ENCODE data around the gene WDR90. TPM values are rescaled to one million over a fixed set of nuclear protein-coding genes. Genes with fewer than 3 reads are reported as not detected.

The WDR90 gene
- total and polyA plus RNA-seq, 2 of the 13 experiments (the other 11 are each of a cell fraction or from before 2014, with no cell fraction given), result 14.9 to 28.9 TPM

GRCh38 chr16:667780-668518 is 18.8 kb downstream of the WDR90 start, which contains the start of gene RHOT2 (continued):
- TF ChIP-seq ZNF205 (CRISPR knock-in tag; IDR thresholded peaks at IDR 0.05) (no peak), RERE (CRISPR knock-in tag; IDR thresholded peaks at IDR 0.05; ENCODE audit: low read depth) (peak; percentile 49; the same call in 1 of the 2 replicates), SYNCRIP (IDR thresholded peaks at IDR 0.05; ENCODE audit: insufficient read depth, low read depth, low read length) (no peak), HNRNPUL1 (IDR thresholded peaks at IDR 0.05; ENCODE audit: low read depth, low read length) (no peak), FOXA1 (IDR thresholded peaks at IDR 0.05) (no peak), FOXA1 (CRISPR knock-in tag; IDR thresholded peaks at IDR 0.05) (no peak), ZNF619 (CRISPR knock-in tag; IDR thresholded peaks at IDR 0.05) (peak; percentile 82; the same call in 1 of the 2 replicates), AFF4 (CRISPR knock-in tag; IDR thresholded peaks at IDR 0.05) (no peak; the same call in 1 of the 2 replicates), KMT2A (CRISPR knock-in tag; IDR thresholded peaks at IDR 0.05) (peak; percentile 53; the same call in 1 of the 2 replicates), ZNF446 (CRISPR knock-in tag; IDR thresholded peaks at IDR 0.05) (no peak), RELA (CRISPR knock-in tag; IDR thresholded peaks at IDR 0.05) (peak; percentile 94), E2F2 (CRISPR knock-in tag; IDR thresholded peaks at IDR 0.05; ENCODE audit: borderline replicate concordance) (no peak), KAT2B (IDR thresholded peaks at IDR 0.05; ENCODE audit: borderline replicate concordance, low read depth, low read length) (no peak), PHF20 (CRISPR knock-in tag; IDR thresholded peaks at IDR 0.05) (peak; percentile 92), ATF3 (CRISPR knock-in tag; IDR thresholded peaks at IDR 0.05) (peak; percentile 9; the same call in 1 of the 2 replicates), GATAD1 (CRISPR knock-in tag; IDR thresholded peaks at IDR 0.05) (peak; percentile 90), ZNF775 (CRISPR knock-in tag; IDR thresholded peaks at IDR 0.05; ENCODE audit: borderline replicate concordance) (no peak), MZF1 (CRISPR knock-in tag; IDR thresholded peaks at IDR 0.05; ENCODE audit: borderline replicate concordance) (no peak), ISL2 (CRISPR knock-in tag; IDR thresholded peaks at IDR 0.05) (no peak; the same call in 1 of the 2 replicates)
